Duodenal mucosa (tissue), 2 donors: ENCODE results near the gene SUGCT.

Experiments
- H3K27ac ChIP-seq: one replicate; pipeline ENCODE4 v1.7.0; 2013; ENCODE audit warnings: low read depth, low read length
- H3K27me3 ChIP-seq, 2 donors: one replicate each; pipeline ENCODE4 v1.7.0; 2013; ENCODE audit warnings: low read length in 2 of 2, control low read depth in 1 of 2; ENCODE audit not compliant: insufficient read depth in 2 of 2, control insufficient read depth in 1 of 2
- H3K36me3 ChIP-seq, 2 donors: one replicate each; pipeline ENCODE4 v1.7.0; 2013; ENCODE audit warnings: low read length in 2 of 2, control low read depth in 1 of 2; ENCODE audit not compliant: insufficient read depth in 2 of 2, control insufficient read depth in 1 of 2
- H3K4me1 ChIP-seq, 2 donors: one replicate each; pipeline ENCODE4 v1.7.0; 2013; ENCODE audit warnings: low read length in 2 of 2, control low read depth in 1 of 2; ENCODE audit not compliant: insufficient read depth in 2 of 2, control insufficient read depth in 1 of 2
- H3K4me3 ChIP-seq, 2 donors: one replicate each; pipeline ENCODE4 v1.7.0; 2013; ENCODE audit warnings: low read length in 2 of 2, low read depth in 1 of 2
- H3K9ac ChIP-seq, 2 donors: one replicate each; pipeline ENCODE4 v1.7.0; 2013; ENCODE audit warnings: low read length in 2 of 2, low read depth in 1 of 2
- H3K9me3 ChIP-seq, 2 donors: one replicate each; pipeline ENCODE4 v1.7.0; 2013; ENCODE audit warnings: low read length in 2 of 2, control low read depth in 1 of 2; ENCODE audit not compliant: control insufficient read depth in 1 of 2

SUGCT gene

DNA sequence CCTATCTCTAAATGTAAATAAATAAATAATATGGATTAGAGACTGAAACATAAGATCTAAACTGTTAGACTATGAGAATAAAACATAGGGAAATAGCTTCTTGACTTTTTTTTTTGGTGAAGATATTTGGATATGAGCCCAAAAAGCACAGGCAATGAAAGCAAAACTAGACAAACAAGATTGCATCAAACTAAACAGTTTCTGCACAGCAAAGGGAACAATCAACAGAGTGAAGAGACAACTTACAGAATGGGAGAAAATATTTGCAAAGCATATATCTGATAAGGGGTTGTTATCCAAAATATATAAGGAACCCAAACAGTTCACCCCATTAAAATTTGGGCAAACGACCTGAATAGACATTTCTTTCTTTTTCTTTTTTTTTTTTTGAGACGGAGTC, 148.1 kb downstream of the SUGCT start:
- H3K9ac ChIP-seq, result no peak overlapping the region
- H3K4me3 ChIP-seq, result no peak overlapping the region
- H3K36me3 ChIP-seq, result no peaks in the 10 kb centered on the region
- H3K4me1 ChIP-seq, result no peaks in the 10 kb centered on the region
- H3K9me3 ChIP-seq, result no peaks in the 10 kb centered on the region
- H3K27ac ChIP-seq, result no peak overlapping the region
- no peaks in the 10 kb centered on the region for H3K27me3 ChIP-seq

DNA sequence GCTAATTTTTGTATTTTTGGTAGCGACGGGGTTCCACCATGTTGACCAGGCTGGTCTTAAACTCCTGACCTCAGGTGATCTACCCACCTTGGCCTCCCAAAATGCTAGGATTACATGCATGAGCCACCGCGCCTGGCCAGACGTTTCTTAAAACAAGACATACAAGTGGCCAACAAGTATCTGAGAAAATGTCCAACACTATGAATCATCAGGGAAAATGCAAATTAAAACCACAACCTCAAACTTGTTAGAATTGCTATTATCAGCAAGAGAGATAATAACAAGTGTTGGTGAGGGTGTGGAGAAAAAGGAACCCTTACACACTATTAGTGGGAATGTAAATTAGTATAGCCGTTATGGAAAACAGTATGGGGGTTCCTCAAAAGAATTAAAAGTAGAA, 148.6 kb downstream of the SUGCT start:
- Histone ChIP-seq H3K27me3 (no peaks in the 10 kb centered on the region), H3K4me1 (no peaks in the 10 kb centered on the region), H3K9ac (no peak overlapping the region), H3K36me3 (no peaks in the 10 kb centered on the region), H3K9me3 (no peaks in the 10 kb centered on the region), H3K27ac (no peak overlapping the region), H3K4me3 (no peak overlapping the region)

GRCh38 chr7:40288827-40289226, 154.0 kb downstream of the SUGCT start:
- no peaks in the 10 kb centered on the region for H3K36me3 ChIP-seq
- no peak overlapping the region for H3K9ac ChIP-seq
- no peak overlapping the region for H3K27ac ChIP-seq
- H3K4me3 ChIP-seq, result no peak overlapping the region
- H3K27me3 ChIP-seq, result no peaks in the 10 kb centered on the region
- H3K4me1 ChIP-seq, result no peaks in the 10 kb centered on the region
- H3K9me3 ChIP-seq, result no peaks in the 10 kb centered on the region

DNA sequence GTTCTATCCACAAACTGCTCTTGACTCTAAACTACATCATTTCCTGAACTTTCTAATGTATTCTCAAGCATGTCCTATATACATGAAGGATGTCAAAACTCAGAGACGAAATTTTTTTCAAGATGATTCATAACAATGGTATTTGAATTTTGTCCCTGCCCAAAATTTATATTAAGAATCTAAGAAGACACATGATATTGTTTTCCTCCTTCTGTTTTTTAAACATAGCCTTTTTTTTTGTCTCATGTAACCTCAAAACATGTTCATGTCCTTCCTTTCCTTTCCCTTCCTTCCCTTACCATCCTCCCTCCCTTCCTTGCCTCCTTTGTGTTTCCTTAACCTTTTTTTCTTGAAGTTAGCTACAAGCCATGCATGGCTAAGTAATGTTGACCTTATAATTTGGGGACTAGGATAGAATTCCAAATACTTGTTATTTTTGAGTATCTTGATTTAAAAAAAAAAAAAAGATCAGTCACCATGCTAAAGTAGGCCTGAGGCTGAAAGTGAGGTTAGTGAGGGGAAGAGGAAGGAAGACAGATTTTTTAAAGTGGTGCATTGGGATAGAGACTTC, 163.0 kb downstream of the SUGCT start:
- Histone ChIP-seq H3K9ac (no peak overlapping the region), H3K27ac (no peak overlapping the region), H3K4me3 (no peak overlapping the region), H3K4me1 (no peaks in the 10 kb centered on the region), H3K36me3 (no peaks in the 10 kb centered on the region), H3K9me3 (no peaks in the 10 kb centered on the region), H3K27me3 (no peaks in the 10 kb centered on the region)

DNA sequence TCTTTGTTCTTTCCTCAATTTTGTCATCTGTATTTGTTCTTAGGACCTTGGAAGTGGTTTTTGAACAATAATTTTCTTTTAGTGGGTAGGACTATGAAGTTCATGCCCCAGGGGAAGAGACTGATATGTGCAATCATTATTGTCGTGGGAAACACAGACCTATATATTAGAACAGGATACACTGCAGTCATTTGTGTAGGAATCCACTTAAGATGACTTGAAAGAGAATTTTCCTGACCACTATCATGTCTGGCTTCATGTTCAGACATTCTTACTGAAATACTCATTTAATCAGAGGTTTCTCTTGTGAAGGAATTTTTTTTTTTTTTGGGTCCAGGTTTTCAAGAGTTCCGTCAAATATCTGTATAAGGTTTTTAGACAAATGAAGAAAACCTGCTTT, 163.6 kb downstream of the SUGCT start:
- Histone ChIP-seq H3K9me3 (no peaks in the 10 kb centered on the region), H3K27ac (no peak overlapping the region), H3K36me3 (no peaks in the 10 kb centered on the region), H3K27me3 (no peaks in the 10 kb centered on the region), H3K9ac (no peak overlapping the region), H3K4me3 (no peak overlapping the region), H3K4me1 (no peaks in the 10 kb centered on the region)

DNA sequence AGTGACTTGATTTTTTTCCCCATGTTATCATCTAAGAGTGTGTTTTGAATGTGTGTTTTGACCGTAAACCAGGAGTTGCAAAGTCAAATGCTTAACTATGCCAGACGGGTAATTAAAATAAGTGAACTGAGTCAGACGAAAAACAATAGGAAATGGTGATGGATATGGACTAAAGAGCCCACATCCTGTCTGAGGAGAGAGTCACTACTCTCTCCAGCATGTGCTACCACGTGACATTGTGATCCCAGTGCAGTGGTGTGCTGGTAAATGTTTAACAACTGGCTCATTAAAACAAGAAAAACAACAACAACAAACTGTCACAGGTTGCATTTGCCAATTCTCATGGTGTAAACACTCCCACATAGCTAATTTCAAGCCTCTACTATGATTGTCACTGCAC, 164.3 kb downstream of the SUGCT start:
- H3K27me3 ChIP-seq, result no peaks in the 10 kb centered on the region
- H3K27ac ChIP-seq, result no peak overlapping the region
- no peak overlapping the region for H3K9ac ChIP-seq
- no peak overlapping the region for H3K4me3 ChIP-seq
- H3K9me3 ChIP-seq, result no peaks in the 10 kb centered on the region
- no peaks in the 10 kb centered on the region for H3K4me1 ChIP-seq
- no peaks in the 10 kb centered on the region for H3K36me3 ChIP-seq

DNA sequence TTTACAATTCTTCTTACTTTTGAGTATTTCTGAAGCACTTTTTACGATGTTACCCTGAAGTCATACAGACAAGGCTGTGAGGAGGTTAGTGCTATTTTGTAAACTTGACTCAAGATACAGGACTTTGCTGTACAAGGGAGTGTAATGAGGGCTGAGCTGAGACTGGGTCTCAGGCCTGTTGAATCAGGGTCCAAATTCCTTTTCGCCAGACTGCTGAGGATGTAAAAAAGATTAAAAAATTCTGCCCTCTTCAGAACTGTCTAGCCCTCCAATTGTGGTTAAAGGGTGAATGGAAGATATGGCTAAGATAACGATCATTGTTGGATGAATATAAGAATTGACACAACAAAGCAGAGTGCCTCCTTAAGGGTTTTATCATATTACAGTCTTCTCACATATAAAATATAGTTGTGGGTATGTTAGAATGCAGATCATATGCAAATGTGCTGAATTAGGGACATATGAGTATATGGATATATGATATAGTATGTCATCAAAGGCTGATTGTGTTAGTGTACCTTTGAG, 165.4 kb downstream of the SUGCT start:
- Histone ChIP-seq H3K9ac (no peak overlapping the region), H3K4me1 (no peaks in the 10 kb centered on the region), H3K27me3 (no peaks in the 10 kb centered on the region), H3K27ac (no peak overlapping the region), H3K4me3 (no peak overlapping the region), H3K36me3 (no peaks in the 10 kb centered on the region), H3K9me3 (no peaks in the 10 kb centered on the region)

GRCh38 chr7:40301486-40302068, 166.8 kb downstream of the SUGCT start:
- no peaks in the 10 kb centered on the region for H3K36me3 ChIP-seq
- H3K4me1 ChIP-seq, result no peaks in the 10 kb centered on the region
- no peak overlapping the region for H3K4me3 ChIP-seq
- no peak overlapping the region for H3K27ac ChIP-seq
- H3K9me3 ChIP-seq, result no peaks in the 10 kb centered on the region
- H3K27me3 ChIP-seq, result no peaks in the 10 kb centered on the region
- no peak overlapping the region for H3K9ac ChIP-seq

- Histone ChIP-seq H3K4me3 (no peak overlapping the region), H3K9me3 (no peaks in the 10 kb centered on the region), H3K9ac (no peak overlapping the region), H3K27me3 (no peaks in the 10 kb centered on the region), H3K27ac (no peak overlapping the region), H3K4me1 (no peaks in the 10 kb centered on the region), H3K36me3 (no peaks in the 10 kb centered on the region)
These were observed 169.2 kb downstream of the SUGCT start for GRCh38 chr7:40303996-40304395.

GRCh38 chr7:40305229-40305628, 170.4 kb downstream of the SUGCT start:
- H3K27ac ChIP-seq, result no peak overlapping the region

More at GRCh38 chr7:40305229-40305628, 170.4 kb downstream of the SUGCT start:
- H3K9ac ChIP-seq, result no peak overlapping the region
- no peak overlapping the region for H3K4me3 ChIP-seq
- H3K9me3 ChIP-seq, result no peaks in the 10 kb centered on the region
- H3K36me3 ChIP-seq, result no peaks in the 10 kb centered on the region
- no peaks in the 10 kb centered on the region for H3K4me1 ChIP-seq
- H3K27me3 ChIP-seq, result no peaks in the 10 kb centered on the region
